Liver (tissue), 9 donors: ENCODE results near the gene CUX1. TPM values are rescaled to one million over a fixed set of nuclear protein-coding genes. Genes with fewer than 3 reads are reported as not detected.

Source experiments
- DNase-seq: peaks from one replicate; pipeline ENCODE4 v3.0.0-alpha.2; 2017; ENCODE audit warnings: low spot score
- H3K27ac ChIP-seq, 2 donors: one replicate each; pipeline ENCODE4 v1.7.0; 2013; ENCODE audit warnings: inconsistent platforms in 2 of 2, low read length in 2 of 2, control low read depth in 1 of 2, low read depth in 1 of 2, mild to moderate bottlenecking in 1 of 2
- H3K27me3 ChIP-seq, 4 donors: one replicate each; pipeline versions ENCODE4 v1.6.1 to v1.7.0; 2013; ENCODE audit warnings: low read length in 3 of 4, inconsistent platforms in 1 of 4, mild to moderate bottlenecking in 1 of 4, moderate library complexity in 1 of 4; ENCODE audit not compliant: control insufficient read depth in 4 of 4, insufficient read depth in 4 of 4
- H3K36me3 ChIP-seq, 4 donors: one replicate each; pipeline versions ENCODE4 v1.6.1 to v1.7.0; 2013; ENCODE audit warnings: low read length in 3 of 4, mild to moderate bottlenecking in 3 of 4, low read depth in 1 of 4, moderate library complexity in 1 of 4; ENCODE audit not compliant: control insufficient read depth in 4 of 4, insufficient read depth in 3 of 4
- H3K4me1 ChIP-seq, 4 donors: one replicate each; pipeline versions ENCODE4 v1.6.1 to v1.7.0; 2013; ENCODE audit warnings: low read length in 3 of 4, mild to moderate bottlenecking in 3 of 4, moderate library complexity in 1 of 4; ENCODE audit not compliant: control insufficient read depth in 4 of 4, insufficient read depth in 4 of 4
- H3K4me3 ChIP-seq, 3 donors: one replicate each; pipeline versions ENCODE4 v1.6.1 to v1.7.0; 2013; ENCODE audit warnings: low read length in 3 of 3, control low read depth in 1 of 3, low read depth in 1 of 3, mild to moderate bottlenecking in 1 of 3
- H3K9ac ChIP-seq, 2 donors: one replicate each; pipeline ENCODE4 v1.7.0; 2013; ENCODE audit warnings: low read length in 2 of 2, mild to moderate bottlenecking in 2 of 2, moderate library complexity in 2 of 2, control low read depth in 1 of 2, low read depth in 1 of 2
- H3K9me3 ChIP-seq, 4 donors: one replicate each; pipeline versions ENCODE4 v1.6.1 to v1.7.0; 2013; ENCODE audit warnings: low read length in 3 of 4; ENCODE audit not compliant: control insufficient read depth in 4 of 4
- ATF3 ChIP-seq: IDR thresholded peaks from 2 replicates; pipeline ENCODE4 v1.6.1; 2016; ENCODE audit warnings: antibody characterized with exemption
- CTCF ChIP-seq: fragments of 150-350 bp; IDR thresholded peaks from 2 replicates; pipeline ENCODE4 v1.5.1; 2017; ENCODE audit warnings: improper control_type of control experiment, low read depth, low read length; ENCODE audit not compliant: missing input control
- EGR1 ChIP-seq, 2 donors: IDR thresholded peaks; 2 replicates each; pipeline ENCODE4 v1.6.1; 2016 to 2018; ENCODE audit warnings: antibody characterized with exemption in 2 of 2, low read depth in 2 of 2
- FOXA1 ChIP-seq: IDR thresholded peaks from 2 replicates; pipeline ENCODE4 v1.6.1; 2016; ENCODE audit warnings: antibody characterized with exemption
- FOXA2 ChIP-seq: IDR thresholded peaks from 2 replicates; pipeline ENCODE4 v1.6.1; 2016; ENCODE audit warnings: antibody characterized with exemption
- HNF4G ChIP-seq: IDR thresholded peaks from 2 replicates; pipeline ENCODE4 v1.6.1; 2016; ENCODE audit warnings: antibody characterized with exemption
- RAD21 ChIP-seq, 2 donors: IDR thresholded peaks; 2 replicates each; pipeline ENCODE4 v1.6.1; 2016; ENCODE audit warnings: antibody characterized with exemption in 2 of 2, mild to moderate bottlenecking in 2 of 2
- REST ChIP-seq: IDR thresholded peaks from 2 replicates; pipeline ENCODE4 v1.6.1; 2016; ENCODE audit warnings: antibody characterized with exemption, mild to moderate bottlenecking
- SP1 ChIP-seq: IDR thresholded peaks from 2 replicates; pipeline ENCODE4 v1.6.1; 2018; ENCODE audit warnings: antibody characterized with exemption, mild to moderate bottlenecking
- YY1 ChIP-seq: IDR thresholded peaks from 2 replicates; pipeline ENCODE4 v1.6.1; 2016; ENCODE audit warnings: antibody characterized with exemption, mild to moderate bottlenecking
- ZBTB33 ChIP-seq: IDR thresholded peaks from 2 replicates; pipeline ENCODE4 v1.6.1; 2016; ENCODE audit warnings: antibody characterized with exemption
- WGBS: extraction: QIAGEN DNeasy Blood & Tissue Kit; methylation state at CpG from one replicate; pipeline ENCODE4 v1.1.7; 2013; 5-methylcytosine and 5-hydroxymethylcytosine counted together
- polyA plus RNA-seq, 2 donors: library from polyadenylated mRNA; stranded (reverse) in 1 of 2; unstranded in 1 of 2; fragments of 200-250 nt in 1 of 2; fragments of >200 nt in 1 of 2; fragmentation: Nextera tagmentation in 1 of 2; extraction: Ambion mirVana in 1 of 2; gene quantifications; one replicate each; pipeline versions ENCODE4 v1.2.1 to v1.2.3, GENCODE V29; 2013 to 2015
- total RNA-seq, 2 donors: library from RNA; depleted of rRNA; stranded (reverse); fragments of >200 nt; gene quantifications; one replicate each; pipeline ENCODE4 v1.2.3, GENCODE V29; 2014
- donor health status: healthy.
- donor health status: healthy.
- donor health status: healthy.
- donor health status: healthy.
- donor health status: healthy.

Gene CUX1
- total and polyA plus RNA-seq, 4 donors, result 18.6 to 40.6 (median 21.4) TPM

GRCh38 chr7:102186306-102186705 lies 368.9 kb downstream of the CUX1 start:
- WGBS, result 95% methylated on average over 6 of the region's 6 CpGs
- TF ChIP-seq SP1, result no peak
- Histone ChIP-seq H3K9ac (no peak overlapping the region), H3K9me3 (no peaks in the 10 kb centered on the region), H3K4me3 (no peak overlapping the region), H3K4me1 (no peaks in the 10 kb centered on the region), H3K36me3 (peaks cover 8 to 32% (median 15%) of the 10 kb centered on the region in 4 donors), H3K27ac (no peak overlapping the region), H3K27me3 (no peaks in the 10 kb centered on the region)
- DNase-seq, result no peak

- H3K27me3 ChIP-seq, result no peaks in the 10 kb centered on the region
- no peak overlapping the region for H3K27ac ChIP-seq
- H3K9me3 ChIP-seq, result no peaks in the 10 kb centered on the region
- H3K4me3 ChIP-seq, result no peak overlapping the region
- no peak for DNase-seq
- no peaks in the 10 kb centered on the region for H3K4me1 ChIP-seq
- WGBS, result 92% methylated on average over 7 of the region's 7 CpGs
- H3K36me3 ChIP-seq, result peaks cover 7 to 38% (median 14%) of the 10 kb centered on the region in 4 donors
- TF ChIP-seq FOXA1, result no peak
- TF ChIP-seq EGR1 (IDR thresholded peaks at IDR 0.05; ENCODE audit: low read depth in 2 of 2), result no peak
- no peak for TF ChIP-seq REST
- no peak for TF ChIP-seq FOXA2
- no peak for TF ChIP-seq YY1
- no peak for TF ChIP-seq SP1
- TF ChIP-seq HNF4G, result no peak
- no peak for TF ChIP-seq ATF3
- TF ChIP-seq CTCF, result no peak
- TF ChIP-seq ZBTB33, result no peak
- no peak for TF ChIP-seq RAD21 (IDR thresholded peaks at IDR 0.05)
- no peak overlapping the region for H3K9ac ChIP-seq
These were observed 371.3 kb downstream of the CUX1 start for GRCh38 chr7:102188746-102189145.
